GM03348 (cell line): ENCODE data around the gene BCL2L1.
"Not testable (repeated sequence)": the region's sequence is repeated elsewhere in the genome, so short reads cannot be mapped to it uniquely, and the experiment has no call there.

ENCODE experiments used
- DNase-seq: peaks from one replicate; pipeline ENCODE4 v3.0.0; 2012; ENCODE audit warnings: low spot score

The BCL2L1 gene

GRCh38 chr20:31648104-31648503, 74.6 kb downstream of the BCL2L1 start:
- DNase-seq, result not testable (repeated sequence)

DNA sequence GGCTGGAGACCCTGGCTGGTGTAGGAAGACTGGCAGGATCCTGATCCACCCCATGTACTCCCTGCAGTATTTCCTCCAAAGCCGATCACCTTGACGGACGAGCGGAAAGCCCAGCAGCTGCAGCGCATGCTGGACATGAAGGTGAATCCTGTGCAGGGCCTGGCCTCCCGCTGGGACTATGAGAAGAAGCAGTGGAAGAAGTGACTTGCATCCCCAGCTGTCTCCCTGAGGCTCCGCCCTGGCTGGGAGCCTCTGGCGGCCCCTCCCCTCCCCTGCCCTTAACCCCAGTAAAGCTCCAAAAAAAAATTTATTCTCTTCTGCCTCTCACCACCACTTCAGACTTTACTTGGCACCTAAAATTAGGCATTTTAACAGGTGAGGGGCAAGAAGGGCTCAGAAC, 78.0 kb downstream of the BCL2L1 start:
- DNase-seq, result no peak

GRCh38 chr20:31643522-31643921, 79.1 kb downstream of the BCL2L1 start:
- DNase-seq, result no peak

- DNase-seq, result no peak
These were observed 79.8 kb downstream of the BCL2L1 start for GRCh38 chr20:31642837-31643236.

DNA sequence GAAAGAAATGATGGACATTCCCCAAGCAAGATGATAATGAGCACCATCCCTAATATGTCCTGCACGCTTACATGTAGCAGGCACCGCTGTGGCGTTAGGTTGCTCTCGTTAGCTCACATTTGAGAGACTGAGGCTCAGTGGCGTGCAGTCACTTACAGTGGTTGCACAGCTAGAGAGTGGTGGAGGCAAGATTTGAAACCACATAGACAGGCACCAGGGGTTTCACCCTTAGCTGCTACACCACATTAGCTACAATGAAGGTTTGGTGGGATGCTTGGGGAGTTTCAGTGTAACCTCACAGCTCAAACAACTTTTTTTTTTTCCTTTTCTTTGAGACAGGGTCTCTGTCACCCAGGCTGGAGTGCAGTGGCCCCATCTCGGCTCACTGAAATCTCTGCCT, 81.3 kb downstream of the BCL2L1 start:
- no peak for DNase-seq

DNA sequence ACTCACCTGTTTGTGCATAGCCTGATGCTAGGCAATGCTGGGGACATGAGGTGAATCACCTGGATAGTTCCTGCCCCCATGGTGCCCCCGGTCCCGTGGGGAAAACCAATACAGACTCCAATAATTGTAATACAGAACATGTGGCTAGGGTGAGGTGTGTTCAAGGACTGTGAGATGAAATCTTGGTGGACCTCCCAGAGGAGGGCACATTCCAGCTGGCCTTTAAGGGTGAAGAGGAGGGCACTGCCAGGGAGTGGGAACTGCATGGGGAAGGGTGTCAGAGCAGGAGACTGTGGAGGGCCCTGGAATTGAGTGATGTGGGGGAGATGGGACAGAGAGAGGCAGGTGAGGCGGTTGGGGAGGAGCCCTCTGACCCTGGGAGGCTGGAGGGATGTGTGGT, 82.4 kb downstream of the BCL2L1 start:
- no peak for DNase-seq

- DNase-seq, result no peak
These were observed 83.9 kb downstream of the BCL2L1 start for GRCh38 chr20:31638816-31639215.

DNA sequence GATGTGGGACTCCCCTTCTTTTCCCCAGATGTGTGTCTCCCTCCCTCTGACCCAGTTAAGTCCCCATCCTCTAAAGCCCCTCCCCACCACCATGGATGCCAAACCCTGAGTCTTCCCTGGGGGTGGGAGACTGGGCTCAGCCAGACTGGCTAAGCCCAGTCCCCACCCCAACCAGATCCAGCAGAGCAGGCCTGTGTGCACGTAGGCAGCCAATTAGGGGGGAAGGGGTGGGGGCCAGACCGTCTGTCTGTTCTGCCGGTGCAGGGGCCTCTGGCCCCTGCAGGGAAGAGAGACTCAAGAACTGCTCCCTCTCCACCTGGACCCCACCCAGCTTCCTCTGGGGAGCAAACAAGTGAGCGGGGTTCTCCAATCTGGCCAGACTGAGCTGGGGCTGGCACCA, 84.4 kb downstream of the BCL2L1 start:
- DNase-seq, result no peak

- no peak for DNase-seq
These were observed 85.0 kb downstream of the BCL2L1 start, which contains the start of gene COX4I2 for GRCh38 chr20:31637660-31638059. COX4I2 (plus strand) TSS chr20:31637912; CDS start chr20:31639018, 1,106 bp downstream.

- no peak for DNase-seq
These were observed 89.2 kb downstream of the BCL2L1 start for GRCh38 chr20:31633339-31633914.

GRCh38 chr20:31632548-31633338, 89.9 kb downstream of the BCL2L1 start:
- DNase-seq, result no peak

DNA sequence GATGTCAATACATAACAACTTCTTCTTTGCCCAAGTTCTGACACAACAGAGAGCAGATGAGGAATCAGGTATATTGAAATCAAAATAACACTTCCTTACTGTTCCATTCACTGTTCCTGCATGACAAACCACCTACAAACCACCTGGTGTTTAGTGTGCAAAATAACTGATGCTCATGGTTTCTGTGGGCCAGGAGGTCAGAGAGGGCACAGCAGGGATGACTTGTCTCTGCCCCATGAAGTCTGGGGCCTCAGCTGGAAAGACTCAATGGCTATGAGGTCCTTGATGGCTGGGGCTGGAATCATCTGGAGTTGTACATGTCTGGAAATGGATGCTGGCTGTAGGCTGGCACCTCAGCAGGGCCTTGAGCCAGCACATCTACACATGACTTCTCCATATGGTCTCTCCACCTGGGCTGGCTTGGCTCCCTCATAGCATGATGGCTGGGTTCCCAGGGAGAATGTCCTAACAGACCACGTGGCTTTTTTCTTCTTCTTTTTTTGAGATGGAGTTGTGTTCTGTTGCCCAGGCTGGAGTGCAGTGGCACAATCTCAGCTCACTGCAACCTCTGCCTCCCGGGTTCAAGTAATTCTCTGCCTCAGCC, 92.4 kb downstream of the BCL2L1 start:
- no peak for DNase-seq

GRCh38 chr20:31628057-31628456, 94.6 kb downstream of the BCL2L1 start:
- not testable (repeated sequence) for DNase-seq

DNA sequence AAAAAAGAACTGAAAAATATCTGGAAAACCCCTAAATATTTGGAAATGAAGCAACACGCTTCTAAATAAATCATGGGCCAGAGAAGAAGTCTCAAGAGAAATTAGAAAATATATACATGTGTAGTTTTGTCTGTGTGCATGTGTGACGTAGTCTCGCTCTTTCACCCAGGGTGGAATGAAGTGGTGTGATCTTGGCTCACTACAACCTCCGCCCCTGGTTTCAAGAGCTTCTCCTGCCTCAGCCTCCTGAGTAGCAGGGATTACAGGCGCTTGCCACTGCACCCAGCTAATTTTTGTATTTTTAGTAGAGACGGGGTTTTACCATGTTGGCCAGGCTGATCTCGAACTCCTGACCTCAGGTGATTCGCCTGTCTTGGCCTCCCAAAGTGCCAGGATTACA, 96.1 kb downstream of the BCL2L1 start:
- not testable (repeated sequence) for DNase-seq

DNA sequence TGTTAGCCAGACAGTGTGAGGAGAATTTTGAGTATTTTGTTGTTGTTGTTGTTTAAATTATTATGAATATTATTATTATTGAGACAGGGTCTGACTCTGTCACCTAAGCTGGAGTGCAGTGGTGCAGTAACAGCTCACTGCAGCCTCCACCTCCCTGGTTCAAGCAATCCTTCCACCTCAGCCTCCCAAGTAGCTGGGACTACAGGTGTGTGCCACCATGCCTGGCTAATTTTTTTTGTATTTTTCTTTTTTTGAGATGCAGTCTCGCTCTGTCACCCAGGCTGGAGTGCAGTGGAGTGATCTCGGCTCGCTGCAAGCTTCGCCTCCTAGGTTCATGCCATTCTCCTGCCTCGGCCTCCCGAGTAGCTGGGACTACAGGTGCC, 99.6 kb downstream of the BCL2L1 start:
- not testable (repeated sequence) for DNase-seq

DNA sequence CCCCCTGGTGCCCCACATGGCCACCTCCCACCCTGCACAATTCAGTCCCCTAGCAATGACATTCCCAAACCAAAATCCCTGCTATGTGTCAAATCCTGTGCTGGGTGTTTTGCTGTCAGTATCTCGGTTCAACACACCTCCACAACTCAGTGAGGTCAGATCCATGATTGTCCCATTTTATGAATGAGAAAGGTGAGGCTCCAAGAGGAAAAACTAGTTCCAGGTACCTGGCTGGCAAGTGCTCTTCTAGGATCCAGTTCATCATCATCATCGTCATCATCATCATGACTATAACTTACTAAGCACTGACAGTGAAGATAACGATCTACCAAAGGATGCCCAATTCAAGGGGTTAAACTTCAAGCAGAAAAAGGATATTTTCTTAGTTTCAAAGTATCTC, 102.4 kb downstream of the BCL2L1 start:
- DNase-seq, result no peak

DNA sequence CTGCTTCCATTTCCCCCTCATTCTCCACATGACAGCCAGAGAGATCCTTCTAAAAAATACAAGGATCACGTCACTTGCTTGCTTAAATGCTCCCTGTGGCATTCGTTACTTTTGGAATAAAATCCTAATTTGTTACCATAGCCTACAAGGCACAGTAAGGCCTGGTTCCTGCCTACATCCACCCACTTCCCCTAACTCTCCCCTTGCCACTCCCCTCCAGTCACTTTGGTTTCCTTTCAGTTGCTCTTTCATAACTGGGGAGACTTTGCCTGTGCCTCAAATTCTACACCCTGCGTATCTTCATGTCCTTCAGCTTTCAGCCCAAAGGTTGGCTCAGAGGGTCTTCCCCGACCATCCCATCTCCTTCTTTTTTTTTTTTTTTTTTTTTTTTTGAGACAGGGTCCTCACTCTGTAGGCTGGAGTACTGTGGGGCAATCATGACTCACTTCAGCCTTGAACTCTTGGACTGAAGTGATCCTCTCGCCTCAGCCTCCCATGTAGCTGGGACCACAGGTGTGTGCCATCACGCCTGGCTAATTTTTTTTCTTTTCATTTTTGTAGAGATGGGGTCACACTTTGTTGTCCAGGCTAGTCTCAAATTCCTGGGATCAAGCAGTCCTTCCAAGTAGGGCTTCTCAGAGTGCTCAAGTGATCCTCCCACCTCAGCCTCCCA, 105.1 kb downstream of the BCL2L1 start:
- no peak for DNase-seq

DNA sequence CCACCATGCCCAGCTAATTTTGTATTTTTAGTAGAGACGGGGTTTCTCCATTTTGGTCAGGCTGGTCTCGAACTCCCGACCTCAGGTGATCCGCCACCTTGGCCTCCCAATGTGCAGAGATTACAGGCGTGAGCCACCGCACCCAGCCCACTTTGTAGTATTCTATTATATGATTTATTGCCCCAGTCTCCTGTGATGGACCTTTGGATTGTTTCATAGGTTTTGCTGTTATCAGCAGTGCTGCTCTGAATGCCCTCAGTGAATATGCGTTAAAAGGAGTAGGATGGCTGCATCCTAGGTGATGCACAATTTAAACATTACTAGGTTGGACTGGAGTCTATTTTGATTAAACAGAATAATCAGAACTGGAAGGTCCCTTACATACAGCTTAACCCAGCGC, 107.3 kb downstream of the BCL2L1 start:
- no peak for DNase-seq
